ENCODE data around the gene TGFB1. TPM values are rescaled to one million over a fixed set of nuclear protein-coding genes. Genes with fewer than 3 reads are reported as not detected.
A peak's percentile ranks its signal among the peaks of the same experiment; 100 is the strongest.

TGFB1 gene
- polyA plus RNA-seq, 1 experiment, result 4.9 TPM

- no peaks in the 10 kb centered on the region for H3K9me3 ChIP-seq (ENCODE audit: control insufficient read depth, insufficient read depth, low read length)
- POLR2A ChIA-PET, result no interaction called here
- TF ChIP-seq CTCF (IDR thresholded peaks at IDR 0.05; ENCODE audit: low read depth, low read length), result no peak
- CTCF ChIA-PET, result interaction anchor here (0.7 to 1.2 kb wide), 2 partner anchors 15 to 551 kb away, joined by 3 to 5 read pairs; no protein-coding TSS in a partner anchor
- H3K4me3 ChIP-seq (ENCODE audit: low read depth, low read length), result no peak overlapping the region
- H3K27ac ChIP-seq (ENCODE audit: low read depth, low read length), result no peak overlapping the region
- no peak for DNase-seq (ENCODE audit: low read depth, low spot score)
- no peaks in the 10 kb centered on the region for H3K27me3 ChIP-seq (ENCODE audit: control insufficient read depth, insufficient read depth, low read length)
Observed at GRCh38 chr19:41369769-41370168, 16.0 kb upstream of the TGFB1 start.

GRCh38 chr19:41367848-41368301 is 14.2 kb upstream of the TGFB1 start:
- no peaks in the 10 kb centered on the region for H3K9me3 ChIP-seq (ENCODE audit: control insufficient read depth, insufficient read depth, low read length)
- peak overlapping the region; percentile 95 for H3K27ac ChIP-seq (ENCODE audit: low read depth, low read length)
- H3K27me3 ChIP-seq (ENCODE audit: control insufficient read depth, insufficient read depth, low read length), result no peaks in the 10 kb centered on the region
- no peak overlapping the region for H3K4me3 ChIP-seq (ENCODE audit: low read depth, low read length)
- CTCF ChIA-PET, result no interaction called here
- no peak for TF ChIP-seq CTCF (IDR thresholded peaks at IDR 0.05; ENCODE audit: low read depth, low read length)
- POLR2A ChIA-PET, result interaction anchor here (1.0 kb wide), 1 partner anchor 71 kb away, joined by 3 read pairs; no protein-coding TSS in a partner anchor
- peak; percentile 81 for DNase-seq (ENCODE audit: low read depth, low spot score)

- Histone ChIP-seq H3K27ac (ENCODE audit: low read depth, low read length) (no peak overlapping the region), H3K27me3 (ENCODE audit: control insufficient read depth, insufficient read depth, low read length) (no peaks in the 10 kb centered on the region), H3K4me3 (ENCODE audit: low read depth, low read length) (no peak overlapping the region), H3K9me3 (ENCODE audit: control insufficient read depth, insufficient read depth, low read length) (no peaks in the 10 kb centered on the region)
- CTCF ChIA-PET, result interaction anchor here (0.7 to 4.2 kb wide), 4 partner anchors 10 to 1522 kb away, joined by 4 to 16 read pairs (median 5); partner anchors contain the start of genes TGFB1 and TMEM91
- POLR2A ChIA-PET, result interaction anchor here (0.6 to 1.0 kb wide), 2 partner anchors 41 to 46 kb away, joined by 7 to 8 read pairs; no protein-coding TSS in a partner anchor
- TF ChIP-seq CTCF (IDR thresholded peaks at IDR 0.05; ENCODE audit: low read depth, low read length), result peak; percentile 26; the same call in 1 of the 2 replicates
- no peak for DNase-seq (ENCODE audit: low read depth, low spot score)
Observed at GRCh38 chr19:41366089-41366488, 12.4 kb upstream of the TGFB1 start.

GRCh38 chr19:41364524-41365391 is 11.0 kb upstream of the TGFB1 start:
- Histone ChIP-seq H3K9me3 (ENCODE audit: control insufficient read depth, insufficient read depth, low read length) (no peaks in the 10 kb centered on the region), H3K4me3 (ENCODE audit: low read depth, low read length) (peak overlapping the region; percentile 93), H3K27me3 (ENCODE audit: control insufficient read depth, insufficient read depth, low read length) (no peaks in the 10 kb centered on the region), H3K27ac (ENCODE audit: low read depth, low read length) (peak overlapping the region; percentile 99)
- no peak for TF ChIP-seq CTCF (IDR thresholded peaks at IDR 0.05; ENCODE audit: low read depth, low read length)
- ChIA-PET POLR2A (interaction anchor here (0.6 to 1.6 kb wide), 5 partner anchors 12 to 74 kb away, joined by 4 to 6 read pairs (median 4); partner anchors contain the start of gene CCDC97), CTCF (interaction anchor here (0.8 to 4.2 kb wide), 5 partner anchors 8 to 84 kb away, joined by 3 to 16 read pairs (median 6); partner anchors contain the start of gene TGFB1)
- no peak for DNase-seq (ENCODE audit: low read depth, low spot score)

Data from AG04450 (cell line).